OCI-LY3 (cell line): Measurements from ENCODE around the gene PDE4D.

Experiments
- H2AFZ ChIP-seq: fragments of 200-600, 300-600 bp; shearing (Covaris generic); 2 replicates; pipeline ENCODE4 v1.6.0; 2014; ENCODE audit warnings: antibody characterized with exemption, low read depth, low read length
- H3K27ac ChIP-seq: fragments of 200-600, 300-600 bp; sonication (generic); 2 replicates; pipeline ENCODE4 v1.5.1; 2014; ENCODE audit warnings: mild to moderate bottlenecking, low read length, moderate library complexity, mixed read lengths
- H3K27me3 ChIP-seq: fragments of 200-600, 300-600 bp; sonication (generic); 2 replicates; pipeline ENCODE4 v1.6.1; 2014; ENCODE audit warnings: low read depth, low read length, mixed read lengths
- H3K36me3 ChIP-seq: fragments of 200-600, 300-600 bp; sonication (generic); replicated peaks from 2 replicates; pipeline ENCODE3; 2014; ENCODE audit warnings: low read depth, low read length, mixed read lengths
- H3K4me1 ChIP-seq: fragments of 300-600, 200-600 bp; sonication (generic); 2 replicates; pipeline ENCODE4 v1.6.1; 2014; ENCODE audit warnings: low read length, mixed read lengths
- H3K4me2 ChIP-seq: fragments of 200-600, 300-600 bp; sonication (generic); 2 replicates; pipeline ENCODE4 v1.6.1; 2014; ENCODE audit warnings: low read length, mixed read lengths
- H3K4me3 ChIP-seq: fragments of 300-600, 200-600 bp; sonication (generic); 2 replicates; pipeline ENCODE4 v1.5.1; 2014; ENCODE audit warnings: antibody characterized with exemption, mild to moderate bottlenecking, low read length, moderate library complexity
- H3K79me2 ChIP-seq: fragments of 300-600, 200-600 bp; shearing (Covaris generic); 2 replicates; pipeline ENCODE4 v1.6.1; 2014; ENCODE audit warnings: mild to moderate bottlenecking, low read length, mixed read lengths
- H3K9ac ChIP-seq: fragments of 300-600, 200-600 bp; shearing (Covaris generic); 2 replicates; pipeline ENCODE4 v1.6.0; 2014; ENCODE audit warnings: mild to moderate bottlenecking, low read length, moderate library complexity
- H3K9me3 ChIP-seq: fragments of 200-600, 300-600 bp; shearing (Covaris generic); 2 replicates; pipeline ENCODE4 v1.6.1; 2014; ENCODE audit warnings: low read length, mixed read lengths; ENCODE audit not compliant: insufficient read depth
- H4K20me1 ChIP-seq: fragments of 200-600, 300-600 bp; sonication (generic); 2 replicates; pipeline ENCODE4 v1.6.1; 2016; ENCODE audit warnings: low read length, mixed read lengths; ENCODE audit not compliant: insufficient read depth
- EZH2phosphoT487 ChIP-seq: fragments of 200-600 bp; shearing (Covaris generic); IDR thresholded peaks from 2 replicates; pipeline ENCODE4 v1.6.1; 2018; ENCODE audit warnings: antibody characterized with exemption, mixed run types, low read depth
- TF ChIP-seq, protein P1 (sequence below): fragments of 200-600, 300-600 bp; sonication (generic); IDR thresholded peaks from 2 replicates; pipeline ENCODE4 v1.5.1; 2014; ENCODE audit warnings: antibody characterized with exemption, low read length, low read depth

The PDE4D gene

GRCh38 chr5:59301727-59302126 lies 591.8 kb downstream of the PDE4D start:
- Histone ChIP-seq H3K9ac (no peak overlapping the region), H3K9me3 (no peaks in the 10 kb centered on the region), H3K4me1 (no peaks in the 10 kb centered on the region), H3K4me3 (no peak overlapping the region), H4K20me1 (no peaks in the 10 kb centered on the region), H3K4me2 (no peak overlapping the region), H3K36me3 (no peaks in the 10 kb centered on the region), H3K27me3 (no peaks in the 10 kb centered on the region), H3K27ac (no peak overlapping the region), H2AFZ (no peak overlapping the region), H3K79me2 (no peaks in the 10 kb centered on the region)
- TF ChIP-seq, protein P1, sequence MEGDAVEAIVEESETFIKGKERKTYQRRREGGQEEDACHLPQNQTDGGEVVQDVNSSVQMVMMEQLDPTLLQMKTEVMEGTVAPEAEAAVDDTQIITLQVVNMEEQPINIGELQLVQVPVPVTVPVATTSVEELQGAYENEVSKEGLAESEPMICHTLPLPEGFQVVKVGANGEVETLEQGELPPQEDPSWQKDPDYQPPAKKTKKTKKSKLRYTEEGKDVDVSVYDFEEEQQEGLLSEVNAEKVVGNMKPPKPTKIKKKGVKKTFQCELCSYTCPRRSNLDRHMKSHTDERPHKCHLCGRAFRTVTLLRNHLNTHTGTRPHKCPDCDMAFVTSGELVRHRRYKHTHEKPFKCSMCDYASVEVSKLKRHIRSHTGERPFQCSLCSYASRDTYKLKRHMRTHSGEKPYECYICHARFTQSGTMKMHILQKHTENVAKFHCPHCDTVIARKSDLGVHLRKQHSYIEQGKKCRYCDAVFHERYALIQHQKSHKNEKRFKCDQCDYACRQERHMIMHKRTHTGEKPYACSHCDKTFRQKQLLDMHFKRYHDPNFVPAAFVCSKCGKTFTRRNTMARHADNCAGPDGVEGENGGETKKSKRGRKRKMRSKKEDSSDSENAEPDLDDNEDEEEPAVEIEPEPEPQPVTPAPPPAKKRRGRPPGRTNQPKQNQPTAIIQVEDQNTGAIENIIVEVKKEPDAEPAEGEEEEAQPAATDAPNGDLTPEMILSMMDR = no peak
- no peak for TF ChIP-seq EZH2phosphoT487

- no peak overlapping the region for H2AFZ ChIP-seq
- no peaks in the 10 kb centered on the region for H4K20me1 ChIP-seq
- no peak overlapping the region for H3K27ac ChIP-seq
- H3K4me1 ChIP-seq = no peaks in the 10 kb centered on the region
- H3K36me3 ChIP-seq = no peaks in the 10 kb centered on the region
- no peak overlapping the region for H3K4me2 ChIP-seq
- no peak overlapping the region for H3K9ac ChIP-seq
- no peak overlapping the region for H3K4me3 ChIP-seq
- H3K79me2 ChIP-seq = no peaks in the 10 kb centered on the region
- TF ChIP-seq, protein P1 = no peak
- no peak for TF ChIP-seq EZH2phosphoT487
- H3K27me3 ChIP-seq = no peaks in the 10 kb centered on the region
- H3K9me3 ChIP-seq = no peaks in the 10 kb centered on the region
Observed at GRCh38 chr5:59300930-59301329, 592.6 kb downstream of the PDE4D start.

DNA sequence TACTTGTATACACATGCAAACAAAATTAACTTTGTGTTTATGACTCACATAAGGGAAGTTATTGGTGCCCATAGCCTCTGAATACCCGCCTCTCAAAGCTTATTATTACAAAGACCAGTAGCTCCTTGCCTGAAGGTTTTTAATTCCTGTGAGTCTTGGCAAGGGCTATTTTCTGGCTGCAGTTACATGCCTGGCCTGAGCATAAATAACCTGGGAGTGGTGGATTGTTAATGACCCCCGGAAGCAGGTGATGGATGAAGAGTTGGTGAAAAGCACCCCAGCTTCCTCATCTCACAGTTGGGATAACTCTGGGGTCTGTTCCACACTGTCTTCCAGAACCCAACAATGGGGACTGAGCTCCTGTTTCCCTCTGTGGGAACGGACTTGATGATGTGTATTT lies 594.5 kb downstream of the PDE4D start:
- no peaks in the 10 kb centered on the region for H3K79me2 ChIP-seq
- no peak overlapping the region for H3K27ac ChIP-seq
- no peak overlapping the region for H2AFZ ChIP-seq
- no peak overlapping the region for H3K4me2 ChIP-seq
- H3K4me1 ChIP-seq = no peaks in the 10 kb centered on the region
- TF ChIP-seq, protein P1 = no peak
- no peak for TF ChIP-seq EZH2phosphoT487
- H3K27me3 ChIP-seq = no peaks in the 10 kb centered on the region
- no peaks in the 10 kb centered on the region for H3K9me3 ChIP-seq
- H3K36me3 ChIP-seq = no peaks in the 10 kb centered on the region
- no peak overlapping the region for H3K4me3 ChIP-seq
- no peak overlapping the region for H3K9ac ChIP-seq
- H4K20me1 ChIP-seq = no peaks in the 10 kb centered on the region

GRCh38 chr5:59296317-59297264 lies 596.9 kb downstream of the PDE4D start:
- Histone ChIP-seq H3K27me3 (no peaks in the 10 kb centered on the region), H3K36me3 (no peaks in the 10 kb centered on the region), H3K27ac (no peak overlapping the region), H4K20me1 (no peaks in the 10 kb centered on the region), H3K4me3 (no peak overlapping the region), H3K4me1 (no peaks in the 10 kb centered on the region), H3K79me2 (no peaks in the 10 kb centered on the region), H3K9me3 (no peaks in the 10 kb centered on the region), H2AFZ (no peak overlapping the region), H3K9ac (no peak overlapping the region), H3K4me2 (no peak overlapping the region)
- TF ChIP-seq EZH2phosphoT487 = no peak
- TF ChIP-seq, protein P1 = no peak
